Keratinocyte (primary cell): ENCODE data around the gene PAXIP1. TPM values are rescaled to one million over a fixed set of nuclear protein-coding genes. Genes with fewer than 3 reads are reported as not detected.

Experiments
- DNase-seq: peaks from one replicate; pipeline ENCODE4 v3.0.0-alpha.2; 2011; ENCODE audit warnings: low read depth, missing footprints, low spot score
- FAIRE-seq: peaks from 2 replicates; lab custom pipeline; 2011; peaks lifted over from hg19 to GRCh38; lab: Jason Lieb, UNC
- H2AFZ ChIP-seq: 2 replicates; pipeline ENCODE4 v1.6.0; 2012; ENCODE audit warnings: low read length, control low read depth, inconsistent platforms; ENCODE audit not compliant: control insufficient read depth
- H3K27ac ChIP-seq: 2 replicates; pipeline ENCODE4 v1.5.1; 2011; ENCODE audit warnings: low read length; ENCODE audit not compliant: control insufficient read depth, insufficient read depth
- H3K27me3 ChIP-seq: 3 replicates; pipeline ENCODE4 v1.6.0; 2011; ENCODE audit warnings: low read length; ENCODE audit not compliant: control insufficient read depth, insufficient read depth; ENCODE audit errors: extremely low read depth
- H3K36me3 ChIP-seq, 2 experiments: 2 replicates in 1 of 2; 3 replicates in 1 of 2; pipeline ENCODE4 v1.5.1; 2011; ENCODE audit warnings: low read length in 2 of 2, mild to moderate bottlenecking in 1 of 2; ENCODE audit not compliant: control insufficient read depth in 2 of 2, insufficient read depth in 2 of 2; ENCODE audit errors: extremely low read depth in 1 of 2
- H3K4me1 ChIP-seq: 3 replicates; pipeline ENCODE4 v1.5.1; 2011; ENCODE audit warnings: low read length; ENCODE audit not compliant: control insufficient read depth, insufficient read depth; ENCODE audit errors: extremely low read depth
- H3K4me2 ChIP-seq: 3 replicates; pipeline ENCODE4 v1.6.0; 2011; ENCODE audit warnings: low read depth, low read length; ENCODE audit not compliant: control insufficient read depth, insufficient read depth; ENCODE audit errors: extremely low read depth
- H3K4me3 ChIP-seq, 3 experiments: fragments of 200-600 bp in 1 of 3; sonication (generic) in 1 of 3; 2 replicates in 2 of 3; 3 replicates in 1 of 3; pipeline ENCODE4 v1.5.1; 2011 to 2016; ENCODE audit warnings: low read length in 3 of 3, mild to moderate bottlenecking in 3 of 3, control low read depth in 2 of 3, inconsistent platforms in 1 of 3, low read depth in 1 of 3, mixed read lengths in 1 of 3, mixed run types in 1 of 3, moderate library complexity in 1 of 3; ENCODE audit not compliant: control insufficient read depth in 2 of 3, insufficient read depth in 2 of 3; ENCODE audit errors: extremely low read depth in 1 of 3
- H3K79me2 ChIP-seq: 2 replicates; pipeline ENCODE4 v1.6.0; 2012; ENCODE audit warnings: low read length; ENCODE audit not compliant: control insufficient read depth, insufficient read depth
- H3K9ac ChIP-seq: 3 replicates; pipeline ENCODE4 v1.6.0; 2011; ENCODE audit warnings: low read length; ENCODE audit not compliant: control insufficient read depth, insufficient read depth; ENCODE audit errors: extremely low read depth
- H3K9me1 ChIP-seq: 3 replicates; pipeline ENCODE4 v1.6.0; 2011; ENCODE audit warnings: low read length; ENCODE audit not compliant: control insufficient read depth, insufficient read depth; ENCODE audit errors: extremely low read depth
- H3K9me3 ChIP-seq: 2 replicates; pipeline ENCODE4 v1.5.1; 2012; ENCODE audit warnings: low read depth, low read length; ENCODE audit not compliant: control insufficient read depth
- H4K20me1 ChIP-seq: 3 replicates; pipeline ENCODE4 v1.6.0; 2011; ENCODE audit warnings: low read length; ENCODE audit not compliant: control insufficient read depth, insufficient read depth; ENCODE audit errors: extremely low read depth
- CTCF ChIP-seq, 3 experiments: IDR thresholded peaks in 1 of 3; conservative IDR thresholded peaks in 1 of 3; optimal IDR thresholded peaks in 1 of 3; 2 replicates in 2 of 3; 3 replicates in 1 of 3; pipeline versions ENCODE3 to v1.5.1; 2011; ENCODE audit warnings: low read length in 3 of 3, mild to moderate bottlenecking in 3 of 3, moderate library complexity in 2 of 3, control low read depth in 1 of 3, inconsistent platforms in 1 of 3; ENCODE audit not compliant: insufficient read depth in 2 of 3; ENCODE audit errors: extremely low read depth in 1 of 3
- EZH2 ChIP-seq: IDR thresholded peaks from one replicate; pipeline ENCODE4 v1.6.1; 2012; ENCODE audit warnings: inconsistent platforms, mild to moderate bottlenecking, low read length, moderate library complexity
- dilution Hi-C: fragments of 300-500 bp; cut with MboI; formaldehyde crosslinking; loops from one replicate; pipeline ENCODE4 v1.7.0; 2020; ENCODE audit warnings: low sequenced_read_pairs; ENCODE audit not compliant: extremely low pct_ligation_motif_present
- polyA plus RNA-seq, 5 experiments: library from polyadenylated mRNA; depleted of rRNA in 3 of 5; stranded (reverse) in 3 of 5; stranded (forward) in 1 of 5; unstranded in 1 of 5; fragments of >200 nt; gene quantifications; 1 replicate in 1 of 5; 2 replicates in 3 of 5; 3 replicates in 1 of 5; pipeline versions ENCODE4 v1.2.1 to v1.2.3, GENCODE V29; 2011 to 2012; ENCODE audit warnings: missing spikeins in 2 of 5, low read depth in 1 of 5, low replicate concordance in 1 of 5

Gene PAXIP1
- polyA plus RNA-seq, 1 donor (not counting 4 experiments of a cell fraction or from before 2014, with no cell fraction given) = 9.4 TPM

- no peaks in the 10 kb centered on the region for H3K9me1 ChIP-seq
- H2AFZ ChIP-seq = no peak overlapping the region
- no peaks in the 10 kb centered on the region for H3K4me1 ChIP-seq
- H3K4me3 ChIP-seq = no peak overlapping the region
- peaks cover 13% of the 10 kb centered on the region for H3K27me3 ChIP-seq
- no peaks in the 10 kb centered on the region for H3K79me2 ChIP-seq
- FAIRE-seq = no peak
- no peak for DNase-seq
- dilution Hi-C loops = no loop called here
- peaks cover 2% of the 10 kb centered on the region for H3K9me3 ChIP-seq
- H3K4me2 ChIP-seq = no peak overlapping the region
- no peaks in the 10 kb centered on the region for H4K20me1 ChIP-seq
- TF ChIP-seq CTCF (optimal IDR thresholded peaks at IDR 0.05 in 1 of 3, IDR thresholded peaks at IDR 0.05 in 1 of 3, conservative IDR thresholded peaks at IDR 0.05 in 1 of 3; ENCODE audit: extremely low read depth in 1 of 3, insufficient read depth in 2 of 3, low read length in 3 of 3) (no peak), EZH2 (no peak)
- H3K27ac ChIP-seq = no peak overlapping the region
- H3K9ac ChIP-seq = no peak overlapping the region
- H3K36me3 ChIP-seq = no peaks in the 10 kb centered on the region
Observed at GRCh38 chr7:154910125-154910524, 92.8 kb downstream of the PAXIP1 start.

GRCh38 chr7:154909241-154910105 lies 93.5 kb downstream of the PAXIP1 start:
- no peak for TF ChIP-seq EZH2
- no peak for TF ChIP-seq CTCF (optimal IDR thresholded peaks at IDR 0.05 in 1 of 3, IDR thresholded peaks at IDR 0.05 in 1 of 3, conservative IDR thresholded peaks at IDR 0.05 in 1 of 3; ENCODE audit: extremely low read depth in 1 of 3, insufficient read depth in 2 of 3, low read length in 3 of 3)
- no peaks in the 10 kb centered on the region for H3K79me2 ChIP-seq
- no peaks in the 10 kb centered on the region for H4K20me1 ChIP-seq
- FAIRE-seq = no peak
- H3K4me1 ChIP-seq = no peaks in the 10 kb centered on the region
- no peak for DNase-seq
- H3K27me3 ChIP-seq = peaks cover 7% of the 10 kb centered on the region
- no peaks in the 10 kb centered on the region for H3K9me1 ChIP-seq
- dilution Hi-C loops = no loop called here
- H3K9me3 ChIP-seq = peaks cover 2% of the 10 kb centered on the region
- H3K4me3 ChIP-seq = no peak overlapping the region
- no peak overlapping the region for H3K9ac ChIP-seq
- no peak overlapping the region for H3K27ac ChIP-seq
- H2AFZ ChIP-seq = no peak overlapping the region
- no peaks in the 10 kb centered on the region for H3K36me3 ChIP-seq
- no peak overlapping the region for H3K4me2 ChIP-seq
